HG02798 (cell line): ENCODE results near the gene COL26A1.
A peak's percentile ranks its signal among the peaks of the same experiment; 100 is the strongest.
"Not testable (repeated sequence)": the region's sequence is repeated elsewhere in the genome, so short reads cannot be mapped to it uniquely, and the experiment has no call there.

Experiments
- ATAC-seq: cut with Tn5 transposase; IDR thresholded peaks from one replicate; pipeline ENCODE4 v1.9.1; 2021; ENCODE audit warnings: mild to moderate bottlenecking; ENCODE audit not compliant: unreplicated experiment, poor library complexity

COL26A1 gene

DNA sequence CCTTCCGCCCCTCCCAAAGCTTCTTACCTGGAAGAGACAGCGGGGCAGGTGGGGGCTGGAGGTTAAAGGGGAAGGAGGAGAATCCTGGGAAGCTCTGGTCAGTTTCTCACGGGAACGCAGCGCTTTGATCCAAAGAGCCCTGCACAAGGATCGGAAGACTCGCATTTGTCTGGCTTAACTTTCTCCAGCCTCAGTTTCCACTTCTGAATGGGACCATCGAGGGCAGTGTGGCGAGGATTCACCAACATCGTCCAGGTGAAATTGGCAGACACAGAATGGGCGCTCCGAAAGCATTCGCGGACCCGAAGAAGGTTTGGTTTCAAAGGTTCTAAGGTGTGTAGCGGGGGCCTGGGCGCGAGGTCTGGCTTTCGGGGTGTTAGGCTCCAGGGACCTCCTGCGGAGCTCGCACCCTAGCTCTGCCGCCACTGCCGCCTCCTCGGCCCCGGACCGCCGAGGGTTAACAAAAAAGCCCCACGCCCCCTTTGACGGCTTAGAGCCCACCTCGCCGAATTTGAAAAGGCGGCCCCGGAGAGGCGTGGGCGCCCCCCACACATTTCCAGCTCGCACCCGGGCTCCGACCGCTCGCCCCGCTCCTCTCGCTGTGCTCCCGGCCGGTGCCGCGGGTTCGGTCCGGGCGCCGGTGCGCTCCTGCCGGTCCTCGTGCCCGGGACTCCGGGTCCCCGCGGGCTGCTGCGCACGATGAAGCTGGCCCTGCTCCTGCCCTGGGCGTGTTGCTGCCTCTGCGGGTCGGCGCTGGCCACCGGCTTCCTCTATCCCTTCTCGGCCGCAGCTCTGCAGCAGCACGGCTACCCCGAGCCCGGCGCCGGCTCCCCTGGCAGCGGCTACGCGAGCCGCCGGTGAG is at the start of gene COL26A1:
COL26A1 (plus strand) TSS at position 542 of the 862 bp plus-strand sequence; CDS start at position 700, 158 bp downstream.
- ATAC-seq: no peak

DNA sequence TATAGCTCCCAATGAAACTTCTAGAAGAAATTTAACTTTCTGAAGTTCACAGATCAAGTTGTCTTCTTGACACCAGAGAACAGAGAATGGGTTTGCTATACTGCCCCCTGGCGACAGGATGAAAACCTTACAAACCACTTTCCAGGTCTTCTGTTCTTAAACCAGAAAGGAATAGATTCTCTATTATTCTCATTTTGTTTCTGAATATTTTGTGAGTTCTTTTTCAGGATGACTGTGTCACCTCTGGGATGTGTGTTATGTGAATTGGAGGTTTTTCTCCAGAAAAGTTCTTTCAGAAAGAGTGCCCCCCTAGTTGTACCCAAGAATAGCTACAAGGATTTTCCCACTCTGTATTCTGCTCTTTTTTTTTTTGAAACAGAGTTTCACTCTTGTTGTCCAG is 47.3 kb upstream of the COL26A1 start:
- ATAC-seq: no peak

DNA sequence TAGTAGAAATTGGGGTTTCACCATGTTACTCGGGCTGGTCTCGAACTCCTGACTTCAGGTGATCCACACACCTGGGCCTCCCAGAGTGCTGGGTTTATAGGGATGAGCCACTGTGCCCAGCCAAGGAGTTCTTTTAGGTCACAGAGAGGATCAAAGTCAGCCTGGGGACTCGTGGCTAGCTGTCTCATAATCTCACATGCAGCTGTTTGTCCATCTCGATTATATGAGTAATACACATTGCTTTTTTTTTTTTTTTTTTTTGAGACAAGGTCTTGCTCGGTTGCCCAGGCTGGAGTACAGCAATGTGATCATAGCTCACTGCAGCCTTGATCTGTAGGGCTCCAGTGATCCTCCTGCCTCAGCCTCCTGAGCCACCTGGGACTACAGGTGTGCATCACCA is 43.3 kb upstream of the COL26A1 start:
- ATAC-seq: no peak

DNA sequence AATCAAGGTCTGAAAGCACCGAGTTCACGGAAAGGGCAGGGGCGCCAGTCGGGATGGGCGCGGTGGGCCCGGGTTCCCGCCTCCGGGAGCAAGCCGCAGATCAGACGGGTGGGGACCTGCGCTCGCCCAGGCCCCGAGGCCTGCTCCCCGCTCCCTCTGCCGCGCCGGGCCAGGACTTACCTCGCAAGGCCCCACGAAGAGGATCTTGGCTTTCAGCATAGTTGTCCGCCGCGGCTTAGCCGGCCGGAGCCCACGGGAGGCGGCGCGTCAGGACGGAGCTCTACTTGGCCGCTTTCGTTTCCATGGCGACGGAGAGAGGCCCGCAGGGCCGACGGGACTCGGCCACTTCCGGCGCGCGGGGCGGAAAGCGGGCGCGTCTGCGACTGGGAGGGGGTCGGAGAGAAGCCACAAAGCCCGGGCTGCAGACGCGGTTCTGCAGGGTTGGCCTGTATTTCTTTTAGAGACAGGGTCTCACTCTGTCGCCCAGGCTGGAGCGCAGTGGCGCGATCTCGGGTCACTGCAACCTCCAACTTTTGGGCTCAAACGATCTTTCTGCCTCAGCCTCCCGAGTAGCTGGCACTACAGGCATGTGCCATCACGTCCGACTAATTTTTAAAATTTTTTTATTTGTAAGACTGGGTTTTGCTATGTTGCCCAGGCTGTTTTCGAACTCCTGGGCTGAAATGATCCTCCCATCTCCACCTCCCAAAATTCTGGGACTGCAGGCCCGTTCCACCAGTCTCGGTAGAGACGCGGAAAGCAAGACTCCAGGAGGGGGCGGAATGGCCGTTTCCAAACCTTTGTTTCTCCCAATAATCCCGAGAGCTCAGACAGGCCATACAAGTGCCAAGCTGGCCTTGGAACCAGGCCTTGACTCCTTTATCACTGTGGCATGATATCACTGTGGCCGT is 40.9 kb upstream of the COL26A1 start, which contains the start of gene IFT22:
IFT22 (minus strand) TSS at position 322 of the 911 bp plus-strand sequence; CDS start at position 219, 103 bp downstream.
- peak; percentile 99 for ATAC-seq

DNA sequence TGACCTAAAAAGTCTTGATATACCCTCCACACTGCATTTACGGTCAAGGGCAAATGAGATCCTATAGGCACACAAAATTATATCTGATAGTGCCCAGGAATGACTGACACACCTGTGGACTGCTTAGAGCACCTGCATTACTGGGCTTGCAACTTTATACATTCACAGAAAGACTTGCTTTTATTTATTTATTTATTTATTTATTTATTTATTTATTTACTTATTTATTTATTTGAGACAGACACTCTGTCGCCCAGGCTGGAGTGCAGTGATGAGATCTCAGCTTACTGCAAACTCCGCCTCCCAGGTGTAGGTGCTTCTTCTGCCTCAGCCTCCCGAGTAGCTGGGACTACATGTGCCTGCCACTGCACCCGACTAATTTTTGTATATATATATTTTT is 34.5 kb upstream of the COL26A1 start:
- no peak for ATAC-seq

DNA sequence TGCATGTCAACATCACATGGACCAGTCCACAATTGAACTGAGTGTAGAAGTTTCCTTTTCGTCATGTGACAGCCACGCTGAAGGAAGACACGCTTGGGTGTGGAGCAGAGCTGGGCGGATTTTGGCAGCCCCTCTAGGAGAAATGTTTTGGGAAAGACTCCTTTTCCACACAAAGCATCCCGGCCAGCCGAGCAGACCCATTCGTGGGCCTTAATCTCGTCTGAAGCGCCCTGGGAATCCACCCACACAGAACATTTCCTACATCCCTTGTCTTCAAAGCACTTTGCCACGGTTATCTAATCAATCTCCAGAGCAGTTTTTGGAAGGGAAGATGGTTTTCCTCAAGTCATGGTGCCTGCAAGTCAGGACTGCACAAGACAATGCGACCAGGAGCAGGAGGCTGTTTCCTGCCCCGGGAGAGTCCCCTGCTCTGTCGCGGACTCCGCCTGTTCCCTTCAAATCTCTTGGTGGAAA is 32.6 kb upstream of the COL26A1 start:
- no peak for ATAC-seq

DNA sequence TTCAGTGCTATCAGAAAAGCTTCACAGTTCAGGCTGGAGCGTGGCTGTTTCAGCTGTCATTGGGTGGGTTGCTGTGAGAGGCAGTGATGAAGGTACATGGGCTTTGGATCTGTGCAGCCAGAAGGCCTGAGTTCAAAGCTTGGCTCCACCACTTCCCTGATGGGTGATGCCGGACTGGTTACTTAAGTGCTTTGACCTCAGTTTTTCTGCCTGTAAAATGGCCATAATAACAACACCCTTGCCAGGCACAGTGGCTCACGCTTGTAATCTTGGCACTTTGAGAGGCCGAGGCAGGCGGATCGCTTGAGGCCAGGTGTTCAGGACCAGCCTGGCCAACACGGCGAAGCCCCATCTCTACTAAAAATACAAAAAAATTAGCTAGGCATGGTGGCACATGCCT is 30.6 kb upstream of the COL26A1 start:
- no peak for ATAC-seq

DNA sequence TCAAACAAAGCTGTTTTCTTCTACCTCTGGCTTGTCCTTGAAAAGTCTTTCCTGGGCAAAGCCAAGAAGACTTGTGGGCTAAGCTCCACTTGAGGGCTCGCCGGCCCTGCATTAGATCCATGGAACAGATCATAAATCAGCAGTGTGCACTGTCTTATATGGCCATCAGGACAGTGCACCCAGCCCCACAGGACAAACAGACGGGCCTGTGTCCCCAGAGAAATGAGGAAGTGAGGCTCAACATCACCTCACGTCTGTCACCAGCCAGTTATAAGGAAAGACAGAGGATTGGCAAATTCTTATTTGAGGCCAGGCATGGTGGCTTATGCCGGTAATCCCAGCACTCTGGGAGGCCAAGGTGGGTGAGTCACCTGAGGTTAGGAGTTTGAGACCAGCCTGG is 28.8 kb upstream of the COL26A1 start:
- ATAC-seq: no peak

DNA sequence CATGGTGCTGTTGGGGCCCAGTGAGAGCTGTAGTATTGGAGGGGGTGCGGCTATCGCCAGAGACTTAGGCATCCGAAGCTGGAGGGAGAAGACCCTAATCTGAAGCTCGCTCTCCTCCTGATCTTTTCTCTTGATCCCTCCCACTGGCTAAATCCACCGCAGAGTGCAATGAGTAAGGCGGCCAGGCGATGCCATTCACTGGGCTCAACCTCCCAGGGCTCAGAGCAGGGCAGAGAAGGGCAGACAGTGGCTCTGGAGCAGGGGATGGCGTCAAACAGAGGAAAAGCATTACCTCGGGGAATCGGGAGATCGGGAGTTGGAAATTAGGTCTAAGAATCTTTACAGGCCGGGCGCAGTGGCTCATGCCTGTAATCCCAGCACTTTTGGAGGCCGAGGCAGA is 22.3 kb upstream of the COL26A1 start:
- no peak for ATAC-seq

DNA sequence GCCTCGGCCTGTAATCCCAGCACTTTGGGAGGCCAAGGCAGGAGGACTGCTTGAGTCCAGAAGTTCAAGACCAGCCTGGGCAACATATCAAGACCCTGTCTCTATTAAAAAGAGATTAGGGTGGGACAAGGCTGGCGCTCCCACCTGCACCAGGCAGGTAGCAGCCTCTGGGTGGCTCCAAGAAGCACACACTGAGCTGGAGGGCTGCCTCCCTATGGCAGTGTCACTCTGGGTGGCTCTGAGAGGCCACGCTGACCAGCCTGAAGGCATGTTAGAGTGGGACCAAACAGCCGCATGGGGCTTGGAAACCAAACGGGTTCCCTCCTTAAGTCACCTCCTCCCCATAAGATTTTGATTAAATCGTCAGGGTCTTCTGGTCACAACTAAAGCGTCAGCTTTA is 19.8 kb upstream of the COL26A1 start:
- no peak for ATAC-seq

DNA sequence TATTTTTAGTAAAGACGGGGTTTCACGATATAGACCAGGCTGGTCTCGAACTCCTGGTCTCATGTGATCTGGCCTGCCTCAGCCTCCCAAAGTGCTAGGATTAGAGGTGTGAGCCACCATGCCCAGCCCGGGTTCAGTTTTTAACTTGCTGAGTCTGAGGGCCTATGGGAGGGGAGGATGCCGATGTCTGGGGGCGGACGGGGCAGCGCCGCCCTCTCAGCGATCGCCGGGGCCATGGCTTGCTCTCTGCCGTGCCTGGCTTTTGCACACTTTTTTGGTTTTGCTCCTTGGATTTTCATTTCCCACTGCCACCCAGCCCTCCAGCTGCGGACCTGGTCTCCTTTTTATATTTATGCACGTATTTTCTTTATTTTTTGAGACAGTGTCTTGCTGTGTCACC is 15.2 kb upstream of the COL26A1 start:
- ATAC-seq: no peak

DNA sequence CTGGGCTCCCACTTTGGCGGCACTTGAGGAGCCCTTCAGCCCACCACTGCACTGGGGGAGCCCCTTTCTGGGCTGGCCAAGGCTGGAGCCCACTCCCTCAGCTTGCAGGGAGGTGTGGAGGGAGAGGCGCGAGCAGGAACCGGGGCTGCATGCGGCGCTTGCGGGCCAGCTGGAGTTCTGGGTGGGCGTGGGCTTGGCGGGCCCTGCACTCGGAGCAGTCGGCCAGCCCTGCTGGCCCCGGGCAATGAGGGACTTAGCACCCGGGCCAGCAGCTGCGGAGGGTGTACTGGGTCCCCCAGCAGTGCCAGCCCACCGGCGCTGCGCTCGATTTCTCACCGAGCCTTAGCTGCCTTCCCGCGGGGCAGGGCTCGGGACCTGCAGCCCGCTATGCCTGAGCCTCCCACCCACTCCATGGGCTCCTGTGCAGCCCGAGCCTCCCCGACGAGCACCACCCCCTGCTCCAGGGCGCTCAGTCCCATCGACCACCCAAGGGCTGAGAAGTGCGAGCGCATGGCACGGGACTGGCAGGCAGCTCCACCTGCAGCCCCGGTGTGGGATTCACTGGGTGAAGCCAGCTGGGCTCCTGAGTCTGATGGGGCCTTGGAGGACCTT is 14.1 kb upstream of the COL26A1 start:
- not testable (repeated sequence) for ATAC-seq

DNA sequence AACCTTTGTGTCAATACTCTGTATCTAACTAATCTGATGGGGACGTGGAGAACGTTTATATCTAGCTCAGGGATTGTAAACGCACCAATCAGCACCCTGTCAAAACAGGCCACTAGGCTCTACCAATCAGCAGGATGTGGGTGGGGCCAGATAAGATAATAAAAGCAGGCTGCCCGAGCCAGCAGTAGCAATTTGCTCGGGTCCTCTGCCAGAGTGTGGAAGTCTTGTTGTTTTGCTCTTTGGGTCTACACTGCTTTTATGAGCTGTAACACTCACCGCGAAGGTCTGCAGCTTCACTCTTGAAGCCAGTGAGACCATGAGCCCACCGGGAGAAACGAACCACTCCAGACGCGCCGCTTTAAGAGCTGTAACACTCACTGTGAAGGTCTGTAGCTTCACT is 13.4 kb upstream of the COL26A1 start:
- ATAC-seq: not testable (repeated sequence)

DNA sequence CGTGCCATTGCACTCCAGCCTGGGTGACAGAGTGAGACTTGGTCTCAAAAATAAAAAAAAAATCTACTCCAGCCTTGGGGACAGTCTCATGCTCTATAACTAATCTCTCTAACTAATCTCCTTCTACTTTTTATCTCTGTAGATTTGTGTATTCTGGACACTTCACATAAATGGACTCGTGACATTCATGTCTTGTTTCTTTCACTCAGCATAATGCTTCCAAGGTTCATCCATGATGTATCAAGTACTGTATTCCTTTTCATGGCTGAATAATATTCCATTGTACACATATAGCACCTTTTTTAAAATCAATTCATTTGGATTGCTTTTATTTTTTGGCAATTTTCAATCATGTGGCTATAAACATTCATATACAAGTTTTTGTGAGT is 9.8 kb upstream of the COL26A1 start:
- no peak for ATAC-seq

DNA sequence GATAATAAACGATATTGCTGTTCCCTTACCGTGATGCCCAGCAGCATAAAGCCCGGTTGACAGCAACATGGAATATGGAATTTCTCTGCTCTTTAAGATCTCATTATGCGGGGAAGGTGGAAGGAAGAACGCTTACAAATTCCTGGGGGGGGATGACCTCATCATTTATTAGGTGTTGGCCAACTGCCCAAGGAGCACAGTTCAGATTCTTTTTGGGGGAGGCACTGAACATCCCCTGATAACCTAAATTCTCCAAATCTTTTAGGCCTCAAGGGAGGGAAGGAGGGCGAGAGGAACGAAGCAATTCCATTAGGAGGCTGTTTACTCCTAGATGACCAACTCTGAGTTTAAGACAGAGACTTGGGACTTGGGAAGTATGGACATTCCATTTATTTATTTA is 5.2 kb upstream of the COL26A1 start:
- no peak for ATAC-seq

DNA sequence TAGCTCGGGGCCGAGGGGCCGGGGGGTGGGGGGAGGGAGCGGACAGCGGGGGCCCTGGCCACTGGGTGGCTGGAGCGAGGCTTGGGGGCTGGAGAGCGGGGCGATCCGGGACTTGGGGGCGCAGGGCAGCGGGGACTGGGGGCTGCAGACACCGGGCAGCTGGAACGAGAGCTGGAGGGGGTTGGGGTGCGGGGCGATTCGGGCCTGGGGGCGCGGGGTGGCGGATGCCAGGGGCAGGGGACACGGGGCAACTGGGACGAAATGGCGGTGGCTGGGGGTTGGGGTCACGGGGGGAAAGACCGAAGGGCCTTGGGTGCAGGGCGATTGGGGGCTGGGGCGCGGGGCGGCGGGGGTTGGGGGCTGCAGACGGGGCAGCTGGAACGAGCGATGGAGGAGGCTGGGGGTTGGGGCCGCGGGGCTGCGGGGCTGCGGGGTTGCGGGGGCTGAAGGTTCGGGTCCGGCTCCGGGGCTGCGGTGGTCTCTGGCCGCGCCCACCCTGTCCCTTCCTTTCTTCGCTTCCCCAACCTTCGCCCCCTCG is 590 bp downstream of the COL26A1 start:
- no peak for ATAC-seq

DNA sequence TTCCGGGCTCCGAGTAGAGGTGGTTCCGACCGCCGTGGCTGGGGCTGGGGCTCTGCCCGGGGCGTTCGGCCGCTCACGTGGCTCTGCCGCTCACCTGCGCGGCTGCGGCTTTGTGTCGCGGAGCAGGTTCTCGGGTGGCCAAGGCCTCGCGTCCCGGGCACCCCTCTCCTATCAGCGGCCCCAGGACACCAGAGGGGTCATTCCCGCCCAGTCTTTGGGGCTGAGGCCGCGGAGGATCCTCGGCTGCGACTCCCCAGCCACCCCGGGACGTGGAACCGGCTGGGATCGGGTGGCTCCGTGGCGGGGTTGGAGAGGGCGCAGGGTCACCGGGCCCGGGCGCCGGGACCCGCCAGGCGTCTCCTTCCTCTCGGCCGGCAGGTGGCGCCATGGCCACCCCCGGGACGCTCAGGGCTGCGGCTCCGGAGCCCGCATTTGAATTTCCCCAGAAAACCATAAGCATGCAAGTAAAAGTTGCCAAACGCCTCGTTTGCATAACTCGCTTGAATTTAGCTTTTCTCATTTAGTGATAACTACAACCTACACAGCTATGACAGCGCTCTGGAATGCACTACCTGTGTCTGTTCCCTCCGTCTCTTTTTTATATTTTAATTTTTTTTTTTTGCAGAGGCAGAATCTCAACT is 1.2 kb downstream of the COL26A1 start:
- peak; percentile 73 for ATAC-seq

DNA sequence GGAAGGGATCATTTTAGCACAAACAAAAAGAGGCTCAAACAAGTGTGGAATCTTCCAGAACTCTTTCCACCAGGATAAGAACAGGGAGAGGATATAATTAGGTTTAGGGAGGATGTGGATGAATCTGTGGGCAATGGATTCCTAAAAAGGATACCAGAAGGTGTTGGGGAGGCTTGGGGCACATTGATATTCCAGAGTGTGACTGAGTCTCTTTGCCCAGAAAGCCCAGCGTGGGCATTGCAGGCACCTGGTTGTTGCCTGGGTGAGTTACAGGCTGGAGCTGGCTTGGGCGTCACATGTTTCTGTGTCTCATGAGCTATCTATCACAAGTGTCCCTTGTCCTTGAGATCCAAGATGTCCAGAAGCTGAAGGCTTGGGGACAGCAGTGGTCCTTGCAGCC is 3.3 kb downstream of the COL26A1 start:
- no peak for ATAC-seq

DNA sequence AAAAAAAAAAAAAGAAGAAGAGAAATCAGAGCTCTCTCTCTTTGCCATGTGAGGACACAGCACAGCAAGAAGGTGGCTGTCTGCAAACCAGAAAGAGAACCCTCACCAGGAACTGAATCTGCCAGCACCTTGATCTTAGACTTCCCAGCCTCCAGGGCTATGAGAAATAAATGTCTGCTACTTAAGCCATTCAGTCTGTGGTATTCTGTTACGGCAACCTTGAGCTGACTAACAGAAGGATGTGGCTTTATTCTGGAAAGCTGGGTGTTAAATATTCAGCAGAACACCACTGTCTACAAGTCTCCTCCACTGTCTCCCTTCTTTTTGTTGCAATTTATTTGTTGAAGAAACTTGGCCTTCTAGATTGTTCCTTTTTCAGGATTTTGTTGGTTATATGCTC is 5.0 kb downstream of the COL26A1 start:
- no peak for ATAC-seq
